C4-2B (cell line): ENCODE measurements around the gene PPT2.

Source experiments
- H3K27ac ChIP-seq: fragments of 450-650 bp; 2 replicates; pipeline ENCODE4 v1.5.1; 2017
- ZFX ChIP-seq: fragments of 450-650 bp; IDR thresholded peaks from 2 replicates; pipeline ENCODE4 v1.6.1; 2017
- TF ChIP-seq, protein P1 (sequence below): fragments of 450-650 bp; conservative IDR thresholded peaks from 2 replicates; pipeline ENCODE4 v1.5.1; 2017; ENCODE audit warnings: mild to moderate bottlenecking

PPT2 gene

DNA sequence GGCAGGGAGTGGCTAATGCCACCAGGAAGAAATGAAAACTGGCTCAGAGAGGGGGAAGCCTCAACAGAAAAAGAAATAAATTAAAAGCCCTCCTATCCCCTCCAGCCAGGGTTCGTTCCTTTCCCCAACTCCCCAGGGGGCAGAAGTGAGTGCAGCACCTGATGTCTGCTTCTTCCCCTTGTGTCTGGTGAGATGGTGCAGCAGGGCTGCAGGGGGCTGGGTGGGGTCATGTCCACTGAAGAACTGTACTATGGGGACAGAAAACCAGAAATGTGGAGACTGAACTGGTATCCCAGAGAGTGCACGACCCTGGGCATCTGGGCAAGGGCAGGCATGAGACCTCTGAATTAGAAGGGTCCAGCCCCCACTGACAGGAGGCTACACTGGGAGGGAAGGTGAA is 14.4 kb downstream of the PPT2 start:
- no peak overlapping the region for H3K27ac ChIP-seq
- no peak for TF ChIP-seq ZFX
- TF ChIP-seq, protein P1, sequence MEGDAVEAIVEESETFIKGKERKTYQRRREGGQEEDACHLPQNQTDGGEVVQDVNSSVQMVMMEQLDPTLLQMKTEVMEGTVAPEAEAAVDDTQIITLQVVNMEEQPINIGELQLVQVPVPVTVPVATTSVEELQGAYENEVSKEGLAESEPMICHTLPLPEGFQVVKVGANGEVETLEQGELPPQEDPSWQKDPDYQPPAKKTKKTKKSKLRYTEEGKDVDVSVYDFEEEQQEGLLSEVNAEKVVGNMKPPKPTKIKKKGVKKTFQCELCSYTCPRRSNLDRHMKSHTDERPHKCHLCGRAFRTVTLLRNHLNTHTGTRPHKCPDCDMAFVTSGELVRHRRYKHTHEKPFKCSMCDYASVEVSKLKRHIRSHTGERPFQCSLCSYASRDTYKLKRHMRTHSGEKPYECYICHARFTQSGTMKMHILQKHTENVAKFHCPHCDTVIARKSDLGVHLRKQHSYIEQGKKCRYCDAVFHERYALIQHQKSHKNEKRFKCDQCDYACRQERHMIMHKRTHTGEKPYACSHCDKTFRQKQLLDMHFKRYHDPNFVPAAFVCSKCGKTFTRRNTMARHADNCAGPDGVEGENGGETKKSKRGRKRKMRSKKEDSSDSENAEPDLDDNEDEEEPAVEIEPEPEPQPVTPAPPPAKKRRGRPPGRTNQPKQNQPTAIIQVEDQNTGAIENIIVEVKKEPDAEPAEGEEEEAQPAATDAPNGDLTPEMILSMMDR, result no peak

DNA sequence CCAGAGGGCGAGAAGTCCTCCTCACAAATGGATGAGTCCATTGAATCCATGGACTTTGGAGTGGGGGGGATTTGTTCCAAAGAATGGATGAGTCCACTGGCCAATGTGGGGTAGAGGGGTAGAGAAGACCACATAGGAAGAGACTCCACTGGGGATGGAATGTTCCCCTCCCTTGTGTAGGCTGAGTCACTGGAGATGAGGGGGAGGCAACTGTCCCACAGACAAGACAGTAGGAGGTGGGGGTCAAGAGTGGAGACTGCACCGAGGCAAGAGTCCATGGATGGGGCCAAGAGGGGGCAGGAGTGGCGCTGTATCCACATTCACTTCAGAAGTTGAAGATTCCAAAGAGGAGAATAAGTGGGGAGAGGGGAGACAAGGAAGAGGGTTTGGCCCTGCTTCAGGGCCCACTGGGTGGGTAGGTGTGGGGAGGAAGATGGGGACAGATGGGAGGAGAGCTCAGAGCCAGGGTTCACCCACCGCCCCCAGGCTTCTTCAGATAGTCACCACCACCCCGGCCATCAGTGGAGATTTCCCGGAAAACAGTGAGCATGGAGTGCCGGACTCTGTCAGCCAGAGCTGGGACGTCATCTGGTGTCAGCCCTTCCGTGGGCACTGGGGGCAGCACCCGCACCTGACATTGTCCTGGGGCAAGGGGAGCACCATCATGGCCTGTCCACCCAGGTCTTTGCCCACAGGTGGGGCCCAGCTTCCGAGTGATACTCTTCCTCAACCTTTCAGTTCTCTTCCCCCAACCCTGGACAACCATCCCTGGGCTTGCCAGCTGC is 15.1 kb downstream of the PPT2 start:
- H3K27ac ChIP-seq, result no peak overlapping the region
- no peak for TF ChIP-seq ZFX
- TF ChIP-seq, protein P1, result no peak; the same call in 1 of the 2 replicates

DNA sequence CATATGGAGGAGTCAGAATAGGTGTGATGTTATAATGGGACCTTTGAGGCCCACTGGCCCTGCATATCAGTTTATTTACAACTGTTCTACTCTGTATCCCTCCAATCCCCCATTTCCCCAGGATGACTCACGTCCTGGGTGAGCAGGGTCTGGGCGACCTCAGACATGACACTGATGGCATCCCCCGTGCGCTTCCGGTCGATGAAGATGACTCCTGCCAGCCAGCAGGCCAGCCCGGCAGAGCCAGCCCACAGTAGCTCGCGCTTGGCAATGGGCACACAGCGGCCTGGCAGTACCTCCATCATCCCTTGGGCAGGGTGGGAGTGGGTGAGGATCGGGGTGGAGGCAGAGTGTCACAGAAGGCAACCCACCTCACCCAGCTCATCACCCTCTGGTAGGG is 16.4 kb downstream of the PPT2 start:
- no peak overlapping the region for H3K27ac ChIP-seq
- no peak for TF ChIP-seq ZFX
- TF ChIP-seq, protein P1, result no peak

DNA sequence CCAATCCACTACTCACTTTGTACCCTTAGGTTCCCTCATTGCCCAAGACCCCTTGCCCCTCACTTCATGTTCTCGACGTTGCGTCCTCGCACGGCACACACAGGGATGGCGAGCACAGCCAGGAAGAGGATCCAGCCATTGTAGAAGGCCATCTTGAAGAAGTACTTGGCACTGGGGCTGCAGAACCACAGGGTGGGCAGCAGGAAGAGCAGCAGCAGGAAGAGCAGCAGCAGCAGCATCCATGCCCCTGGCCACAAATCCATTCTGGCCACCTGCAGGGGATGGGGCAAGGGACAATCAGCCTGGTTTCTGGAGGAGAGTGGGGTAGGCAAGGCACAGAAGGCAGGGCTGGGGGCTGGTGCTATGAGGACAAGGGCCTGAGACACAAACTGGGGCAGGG is 17.3 kb downstream of the PPT2 start:
- TF ChIP-seq, protein P1, result no peak
- TF ChIP-seq ZFX, result no peak
- no peak overlapping the region for H3K27ac ChIP-seq

DNA sequence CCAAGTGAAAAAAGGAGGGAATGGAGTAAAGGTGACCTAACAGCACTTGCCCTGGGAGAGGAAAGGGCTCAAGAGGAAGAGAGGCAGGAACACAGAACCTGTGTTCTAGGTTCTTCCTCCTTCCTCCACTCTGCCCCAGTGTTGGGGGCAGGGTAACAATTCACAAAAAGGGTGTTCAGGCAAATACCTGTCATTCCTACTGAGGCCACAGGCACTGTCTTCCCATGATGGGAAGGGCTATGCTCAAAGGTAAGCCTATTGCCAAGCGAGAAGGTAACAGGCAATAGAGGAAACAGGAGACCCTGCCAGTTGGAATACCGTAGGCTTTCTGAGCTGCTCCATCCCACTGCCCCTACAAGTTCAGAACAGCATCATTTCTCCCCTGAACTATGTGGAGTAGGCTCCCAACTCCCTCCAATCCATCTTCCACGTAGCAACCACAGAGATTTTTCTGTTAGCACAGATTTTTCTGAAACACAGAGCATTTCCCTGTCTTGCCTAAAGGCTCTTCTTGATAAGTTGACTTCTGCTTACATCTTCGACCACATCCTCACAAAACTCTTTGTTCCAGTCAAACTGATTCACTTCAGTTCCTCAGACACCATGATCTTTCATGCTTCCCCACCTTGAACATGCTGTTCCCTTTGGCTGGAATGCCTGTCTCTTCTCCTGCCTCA is 19.2 kb downstream of the PPT2 start:
- TF ChIP-seq, protein P1, result no peak
- no peak for TF ChIP-seq ZFX
- H3K27ac ChIP-seq, result no peak overlapping the region

GRCh38 chr6:32174416-32174815 is 20.5 kb downstream of the PPT2 start:
- no peak overlapping the region for H3K27ac ChIP-seq
- TF ChIP-seq, protein P1, result no peak
- TF ChIP-seq ZFX, result no peak

DNA sequence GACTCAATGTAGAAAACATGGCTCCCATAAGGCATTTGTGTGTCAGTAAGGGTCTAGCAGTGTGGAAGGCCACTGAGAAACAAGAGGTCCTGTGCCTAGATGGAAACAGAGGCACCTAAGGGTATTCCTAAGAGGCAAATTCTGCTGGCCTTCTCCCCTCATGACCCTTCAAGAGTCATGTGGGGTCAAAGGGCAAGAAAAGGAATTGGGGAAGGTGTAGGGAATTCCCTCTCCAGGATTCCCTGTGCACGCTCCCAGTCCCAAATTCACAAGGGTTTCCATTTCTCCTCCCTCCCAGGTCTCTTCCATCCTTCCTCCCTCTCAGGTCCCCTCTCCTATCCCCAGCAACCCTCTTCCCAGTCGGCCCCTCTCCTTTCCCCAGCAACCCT is 21.4 kb downstream of the PPT2 start:
- H3K27ac ChIP-seq, result peak overlapping the region; percentile 81
- TF ChIP-seq, protein P1, result no peak
- TF ChIP-seq ZFX, result no peak
